HG02884 (cell line): ENCODE measurements around the gene TRMT10A.
A peak's percentile ranks its signal among the peaks of the same experiment; 100 is the strongest.

Experiments used
- ATAC-seq: cut with Tn5 transposase; IDR thresholded peaks from one replicate; pipeline ENCODE4 v1.9.1; 2021; ENCODE audit warnings: mild to moderate bottlenecking, moderate library complexity; ENCODE audit not compliant: unreplicated experiment

The TRMT10A gene

GRCh38 chr4:99563310-99564186 is at the start of gene TRMT10A:
Gene TRMT10A (minus strand): TSS chr4:99564039. CDS start chr4:99559338, 4,701 bp downstream.
- ATAC-seq = peak; percentile 94

- no peak for ATAC-seq
These were observed 48.9 kb upstream of the TRMT10A start for GRCh38 chr4:99612704-99613103.

DNA sequence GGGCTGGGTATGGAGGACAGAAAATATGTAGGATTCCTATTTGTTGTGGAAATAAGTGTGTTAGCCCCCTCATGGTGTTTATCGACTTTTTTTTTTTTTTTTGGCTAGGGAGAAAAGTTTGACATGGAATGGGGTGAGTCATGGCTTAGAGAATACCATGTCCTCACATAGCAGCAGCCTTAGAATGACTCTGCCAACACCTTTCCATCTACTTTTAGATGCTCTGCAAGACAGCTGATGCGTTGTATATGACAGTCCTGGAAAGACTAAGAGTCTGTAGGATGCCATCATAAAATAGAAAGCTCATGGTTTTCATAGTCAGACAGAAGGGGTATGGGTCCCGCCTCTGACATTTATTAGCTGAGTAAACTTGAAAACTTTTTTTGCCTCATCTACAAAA is 48.4 kb upstream of the TRMT10A start:
- ATAC-seq = no peak

GRCh38 chr4:99610605-99611175 is 46.9 kb upstream of the TRMT10A start:
- no peak for ATAC-seq

DNA sequence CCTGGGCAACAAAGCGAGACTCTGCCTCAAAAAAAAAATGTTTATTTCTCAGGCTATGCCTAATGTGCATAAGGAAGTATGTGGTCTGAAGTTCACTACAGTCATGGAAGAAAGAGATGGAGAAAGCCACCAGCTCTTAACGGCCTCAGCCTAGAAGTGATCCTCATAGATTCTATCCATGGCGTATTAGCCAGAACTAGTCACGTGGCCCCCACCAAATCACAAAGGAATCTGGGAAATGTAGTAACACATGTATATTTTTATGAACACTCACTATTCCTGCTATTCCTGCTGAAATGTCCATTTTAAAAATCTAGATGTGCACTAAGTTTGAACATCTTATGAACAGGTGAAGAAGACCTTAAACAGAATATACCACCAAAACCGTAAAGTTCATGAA is 44.6 kb upstream of the TRMT10A start:
- no peak for ATAC-seq

GRCh38 chr4:99606716-99607115 is 42.9 kb upstream of the TRMT10A start:
- no peak for ATAC-seq

- no peak for ATAC-seq
These were observed 31.0 kb upstream of the TRMT10A start for GRCh38 chr4:99594818-99595217.

- ATAC-seq = peak; percentile 56
These were observed 30.2 kb upstream of the TRMT10A start for GRCh38 chr4:99593781-99594641.

DNA sequence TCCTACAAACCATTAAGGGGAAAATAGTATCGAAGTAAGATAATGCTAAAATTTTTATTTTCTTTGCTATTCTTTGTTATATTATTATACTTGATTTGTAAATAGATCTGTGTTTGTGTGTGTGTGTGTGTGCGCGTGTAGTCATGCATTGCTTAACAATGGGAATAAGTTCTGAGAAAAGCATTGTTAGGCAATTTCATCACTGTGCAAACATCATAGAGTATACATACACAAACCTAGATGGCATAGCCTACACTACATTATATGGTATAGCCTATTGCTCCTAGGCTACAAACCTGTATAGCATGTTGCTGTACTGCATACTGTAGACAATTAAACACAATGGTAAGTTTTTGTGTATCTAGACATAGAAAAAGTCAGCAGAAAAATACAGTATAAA is 27.9 kb upstream of the TRMT10A start:
- ATAC-seq = no peak

DNA sequence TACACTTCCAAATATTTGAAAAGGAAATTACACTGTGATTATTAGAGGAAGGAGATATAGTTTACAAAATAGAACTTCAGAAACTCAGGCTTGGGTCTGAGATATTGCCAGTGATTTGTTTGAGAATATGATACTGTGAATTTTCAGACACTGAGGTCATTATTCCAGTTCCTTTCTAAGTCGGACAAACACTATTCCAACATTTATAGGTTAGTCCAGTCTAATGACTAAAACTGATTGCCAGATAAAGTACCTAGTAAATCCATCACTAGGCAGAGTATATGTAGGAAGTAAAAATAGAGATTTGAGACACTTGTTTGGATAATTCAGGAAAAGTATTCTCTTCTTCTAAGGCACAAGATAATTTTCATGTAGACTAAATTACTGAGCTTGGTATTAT is 24.0 kb upstream of the TRMT10A start:
- no peak for ATAC-seq

GRCh38 chr4:99587309-99587708 is 23.5 kb upstream of the TRMT10A start:
- ATAC-seq = no peak

- ATAC-seq = no peak
These were observed 23.0 kb upstream of the TRMT10A start for GRCh38 chr4:99586797-99587196.

DNA sequence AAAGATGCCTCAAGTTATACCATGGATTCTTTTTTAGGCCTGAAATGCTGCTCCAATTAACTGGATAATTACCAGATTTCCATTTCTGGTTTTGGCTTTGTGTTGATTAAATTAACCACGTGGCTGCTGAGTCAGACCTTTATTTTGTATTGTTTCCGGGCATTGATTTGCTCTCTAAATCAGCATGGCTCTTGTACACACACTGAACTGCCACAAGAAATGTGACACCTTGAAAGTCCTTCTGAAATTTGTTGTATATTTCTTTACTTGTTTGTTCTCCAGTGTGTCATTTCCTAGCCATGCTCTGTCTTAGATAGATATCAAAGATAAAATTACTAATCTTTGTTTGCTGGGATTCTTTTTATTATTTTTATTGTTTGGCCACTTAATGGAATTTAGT is 22.5 kb upstream of the TRMT10A start:
- ATAC-seq = no peak

GRCh38 chr4:99585516-99585915 is 21.7 kb upstream of the TRMT10A start:
- ATAC-seq = no peak

DNA sequence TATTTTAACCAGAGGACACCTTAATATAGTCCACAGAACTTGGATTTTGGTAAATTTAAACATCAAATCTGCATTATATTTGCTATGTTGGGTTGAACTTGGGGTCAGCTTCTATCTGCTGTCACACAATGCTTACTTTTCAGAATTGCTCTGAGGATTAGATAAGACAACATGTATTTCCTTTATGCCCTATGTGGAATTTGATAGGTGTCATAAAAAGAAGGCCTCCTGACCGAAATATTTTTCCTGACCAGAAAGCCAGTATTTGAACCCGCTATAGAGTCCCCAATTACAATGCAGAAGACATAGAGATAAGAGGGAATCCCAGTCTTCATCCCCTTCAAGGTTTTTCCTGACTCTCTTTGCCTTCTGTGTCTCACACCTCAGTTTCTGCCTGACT is 14.9 kb upstream of the TRMT10A start:
- no peak for ATAC-seq

GRCh38 chr4:99574530-99575324 is 10.9 kb upstream of the TRMT10A start, which contains the start of gene MTTP:
Gene MTTP (plus strand): TSS chr4:99574824. CDS start chr4:99574910, 86 bp downstream.
- ATAC-seq = peak; percentile 78

- no peak for ATAC-seq
These were observed 10.0 kb upstream of the TRMT10A start for GRCh38 chr4:99573735-99574368.

DNA sequence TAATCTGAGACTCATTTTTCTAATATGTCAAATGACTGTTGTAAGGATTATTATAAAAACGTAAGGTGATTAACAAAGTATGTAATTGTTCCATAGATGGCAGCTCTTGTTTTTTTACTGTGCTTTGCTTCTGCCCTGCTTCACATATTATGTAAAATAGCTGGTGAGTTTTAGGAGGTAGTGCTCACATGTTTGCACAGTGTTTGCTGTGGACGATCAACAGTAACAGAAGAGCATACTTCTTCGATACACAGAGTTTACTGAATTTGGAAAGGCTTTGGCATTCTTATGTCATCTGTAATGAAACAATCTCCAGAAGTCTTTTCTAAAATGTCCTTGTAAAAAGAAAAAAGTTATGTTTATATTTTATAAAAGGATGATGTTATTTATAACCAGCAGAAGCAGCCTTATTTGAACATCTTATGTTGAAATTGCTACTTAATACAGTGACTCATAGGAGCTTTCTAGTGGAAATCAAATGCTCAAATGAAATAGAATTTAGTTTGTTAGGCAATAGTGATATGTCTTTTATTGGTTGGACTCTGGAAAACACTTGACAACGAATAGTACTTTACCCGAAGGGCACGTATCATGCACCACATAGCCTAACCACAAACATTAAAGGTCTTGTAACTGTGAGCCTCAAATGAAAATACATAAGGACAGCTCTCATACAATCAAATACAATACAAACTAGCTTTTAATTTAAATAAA is 8.8 kb upstream of the TRMT10A start:
- no peak for ATAC-seq

DNA sequence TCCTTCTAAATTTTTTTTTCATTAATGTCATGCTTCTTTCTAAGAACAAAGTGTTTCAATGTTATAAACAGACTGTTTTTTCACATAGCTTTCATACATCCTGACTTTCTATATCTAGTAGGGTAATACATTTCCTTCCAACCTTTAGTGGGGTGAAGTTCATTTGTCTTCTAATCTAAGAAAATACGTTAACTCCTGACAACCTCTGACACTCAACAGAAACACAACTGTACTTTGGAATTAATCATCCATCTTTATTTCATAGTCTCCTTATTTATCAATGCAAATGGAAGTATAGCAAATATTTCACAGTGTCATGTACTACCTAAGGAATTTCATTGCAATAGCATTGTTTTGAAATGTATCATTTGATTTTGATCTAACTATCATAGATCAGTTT is 8.0 kb upstream of the TRMT10A start:
- ATAC-seq = no peak
